GM12872 (cell line): Measurements from ENCODE around the gene ATG3.

Experiments used
- CTCF ChIP-seq: IDR thresholded peaks from 3 replicates; pipeline ENCODE4 v1.5.1; 2011; ENCODE audit warnings: low read depth, mild to moderate bottlenecking, low read length, moderate library complexity; ENCODE audit not compliant: insufficient read depth

Gene ATG3

DNA sequence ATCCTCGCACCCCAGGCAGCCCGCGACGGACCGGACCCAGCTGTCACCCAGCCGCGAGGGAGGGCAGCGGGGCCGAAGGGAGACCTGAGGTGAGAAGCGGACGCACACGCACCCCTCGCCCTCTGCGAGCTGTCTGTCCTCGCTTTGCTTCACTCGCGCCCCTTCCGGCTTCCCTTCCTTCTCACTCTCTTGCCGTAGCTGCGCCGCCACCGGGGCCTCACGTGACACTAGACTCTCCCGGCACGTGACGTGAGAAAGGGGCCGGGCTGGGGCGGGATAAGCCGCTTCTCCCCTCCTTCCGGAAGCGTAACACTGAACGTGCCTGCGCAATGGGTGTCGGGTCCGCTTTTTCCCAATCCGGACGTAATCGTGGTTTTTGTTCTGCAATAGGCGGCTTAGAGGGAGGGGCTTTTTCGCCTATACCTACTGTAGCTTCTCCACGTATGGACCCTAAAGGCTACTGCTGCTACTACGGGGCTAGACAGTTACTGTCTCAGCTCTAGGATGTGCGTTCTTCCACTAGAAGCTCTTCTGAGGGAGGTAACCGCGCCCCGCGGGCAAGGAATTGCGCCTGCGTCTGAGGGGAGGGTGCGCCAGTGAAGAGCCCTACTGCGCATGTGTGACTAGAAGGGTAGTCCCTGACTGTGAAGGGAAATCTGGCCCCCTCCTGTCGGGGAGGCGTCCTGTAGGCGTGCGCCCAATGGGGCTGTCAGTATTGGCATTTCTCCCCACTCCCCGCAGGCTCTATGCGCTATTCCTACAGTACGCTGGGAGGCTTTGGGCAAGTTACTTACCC lies at the start of gene ATG3, which contains the start of gene SLC35A5:
ATG3 (minus strand) TSS at position 229 of the 796 bp plus-strand sequence. CDS start 434 bp downstream, outside the sequence.
SLC35A5 (plus strand) TSS at position 312 of the 796 bp plus-strand sequence. CDS start 1,359 bp downstream, outside the sequence.
- TF ChIP-seq CTCF: peak; percentile 26; the same call in 1 of the 3 replicates

GRCh38 chr3:112610121-112610520 lies 48.4 kb upstream of the ATG3 start:
- no peak for TF ChIP-seq CTCF

DNA sequence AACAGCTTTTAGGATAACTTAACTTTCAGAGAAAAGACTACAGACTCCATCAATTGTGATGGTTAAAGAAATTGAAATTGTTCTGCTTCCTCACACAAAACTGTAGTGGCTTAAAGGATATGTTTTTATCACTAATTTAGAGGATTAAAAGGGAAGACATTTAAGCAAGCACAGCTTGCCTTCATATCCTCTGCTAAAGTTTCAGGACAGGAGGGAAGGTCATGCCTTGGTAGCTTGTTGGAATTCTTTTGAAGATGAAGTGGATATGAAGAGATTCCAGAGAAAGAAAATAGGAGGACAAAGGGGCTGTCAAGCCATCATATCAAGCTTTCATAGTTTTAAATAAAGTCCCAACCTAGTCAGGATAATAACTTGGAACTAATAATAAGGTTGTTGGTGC lies 46.1 kb upstream of the ATG3 start:
- no peak for TF ChIP-seq CTCF

- no peak for TF ChIP-seq CTCF
These were observed 44.3 kb upstream of the ATG3 start for GRCh38 chr3:112606098-112606497.

- no peak for TF ChIP-seq CTCF
These were observed 43.5 kb upstream of the ATG3 start for GRCh38 chr3:112605285-112605684.

DNA sequence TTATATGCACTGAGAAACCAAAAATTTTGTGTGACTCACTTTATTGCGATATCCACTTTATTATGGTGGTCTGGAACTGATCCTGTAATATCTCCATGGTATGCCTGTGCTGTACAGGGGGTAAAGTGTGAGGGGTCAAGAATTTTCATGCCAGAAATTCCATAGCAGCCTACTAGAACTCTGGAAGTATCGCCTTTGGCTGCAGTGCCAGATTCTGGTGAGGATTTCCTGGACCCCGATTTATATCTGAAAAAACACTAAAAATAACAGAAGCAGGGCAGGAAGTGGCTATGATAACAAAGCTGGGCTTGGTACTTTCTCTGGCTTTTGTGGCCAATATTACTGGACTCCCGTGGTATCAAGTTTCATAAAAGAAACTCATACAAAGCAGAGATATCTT lies 42.8 kb upstream of the ATG3 start:
- TF ChIP-seq CTCF: no peak

DNA sequence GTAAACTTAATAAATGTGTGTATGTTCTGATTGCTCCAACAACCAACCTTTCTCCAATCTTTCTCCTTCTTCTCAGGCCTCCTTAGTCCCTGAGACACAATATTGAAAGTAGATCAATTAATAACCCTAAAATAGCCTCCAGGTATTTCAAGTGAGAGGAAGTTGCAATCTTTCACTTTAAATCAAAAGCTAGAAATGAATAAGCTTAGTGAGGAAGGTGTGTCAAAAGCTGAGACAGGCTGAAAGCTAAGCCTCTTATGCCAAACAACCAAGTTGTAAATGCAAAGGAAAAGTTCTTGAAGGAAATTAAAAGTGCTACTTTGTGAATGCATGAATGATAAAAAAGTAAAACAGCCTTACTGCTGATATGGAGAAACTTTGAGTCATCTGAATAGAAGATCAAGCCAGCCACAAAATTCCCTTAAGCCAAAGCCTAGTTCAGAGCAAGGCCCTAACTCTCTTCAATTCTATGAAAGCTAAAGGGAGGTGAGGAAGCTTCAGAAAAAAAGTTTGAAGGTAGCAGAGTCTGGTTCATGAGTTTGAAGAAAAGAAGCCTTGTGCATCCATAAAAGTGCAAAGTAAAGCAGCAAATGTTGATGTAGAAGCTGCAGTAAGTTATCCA lies 40.6 kb upstream of the ATG3 start:
- TF ChIP-seq CTCF: no peak
